HTR-8/SVneo (cell line): ENCODE measurements around the gene DUOXA1.

ENCODE experiments used
- DNase-seq: peaks from one replicate; pipeline ENCODE4 v3.0.0; 2011; ENCODE audit warnings: low spot score, mixed read lengths; ENCODE audit not compliant: insufficient read length
- FAIRE-seq: peaks from 2 replicates; lab custom pipeline; 2011; peaks lifted over from hg19 to GRCh38; lab: Jason Lieb, UNC

DUOXA1 gene

GRCh38 chr15:45129651-45130129 is at the start of gene DUOXA1, which contains the start of gene DUOX1:
Gene DUOXA1 (minus strand): TSS chr15:45129879. CDS start chr15:45123014, 6,865 bp downstream.
Gene DUOX1 (plus strand): TSS chr15:45129994. CDS start chr15:45131967, 1,973 bp downstream.
- FAIRE-seq (no peak), DNase-seq (no peak)

DNA sequence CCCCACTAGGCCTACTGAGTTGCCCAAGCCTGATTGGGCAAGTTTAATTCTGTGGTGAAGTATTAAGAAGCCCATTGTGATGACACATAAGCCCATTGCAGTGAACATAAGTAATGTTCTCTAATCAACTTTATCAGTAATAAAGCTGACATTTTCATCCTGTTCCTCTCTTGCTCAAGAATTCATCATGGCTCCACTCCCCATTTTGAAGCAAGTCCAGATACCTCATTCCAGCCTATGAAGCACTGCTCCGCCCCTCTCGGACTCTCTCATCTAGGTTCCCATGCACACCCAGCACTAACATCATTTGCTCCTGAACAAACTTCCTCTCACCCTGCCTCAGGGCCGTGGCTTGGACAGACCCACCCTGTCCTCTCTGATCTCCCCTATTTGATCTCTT is 47.6 kb upstream of the DUOXA1 start:
- no peak for FAIRE-seq
- DNase-seq = no peak

- FAIRE-seq = no peak
- no peak for DNase-seq
Observed at GRCh38 chr15:45174577-45174976, 44.9 kb upstream of the DUOXA1 start.

- DNase-seq (no peak), FAIRE-seq (no peak)
Observed at GRCh38 chr15:45174069-45174468, 44.4 kb upstream of the DUOXA1 start.

GRCh38 chr15:45171912-45172311 is 42.2 kb upstream of the DUOXA1 start:
- FAIRE-seq (no peak), DNase-seq (no peak)

GRCh38 chr15:45169608-45170480 is 40.2 kb upstream of the DUOXA1 start:
- DNase-seq = no peak
- no peak for FAIRE-seq

DNA sequence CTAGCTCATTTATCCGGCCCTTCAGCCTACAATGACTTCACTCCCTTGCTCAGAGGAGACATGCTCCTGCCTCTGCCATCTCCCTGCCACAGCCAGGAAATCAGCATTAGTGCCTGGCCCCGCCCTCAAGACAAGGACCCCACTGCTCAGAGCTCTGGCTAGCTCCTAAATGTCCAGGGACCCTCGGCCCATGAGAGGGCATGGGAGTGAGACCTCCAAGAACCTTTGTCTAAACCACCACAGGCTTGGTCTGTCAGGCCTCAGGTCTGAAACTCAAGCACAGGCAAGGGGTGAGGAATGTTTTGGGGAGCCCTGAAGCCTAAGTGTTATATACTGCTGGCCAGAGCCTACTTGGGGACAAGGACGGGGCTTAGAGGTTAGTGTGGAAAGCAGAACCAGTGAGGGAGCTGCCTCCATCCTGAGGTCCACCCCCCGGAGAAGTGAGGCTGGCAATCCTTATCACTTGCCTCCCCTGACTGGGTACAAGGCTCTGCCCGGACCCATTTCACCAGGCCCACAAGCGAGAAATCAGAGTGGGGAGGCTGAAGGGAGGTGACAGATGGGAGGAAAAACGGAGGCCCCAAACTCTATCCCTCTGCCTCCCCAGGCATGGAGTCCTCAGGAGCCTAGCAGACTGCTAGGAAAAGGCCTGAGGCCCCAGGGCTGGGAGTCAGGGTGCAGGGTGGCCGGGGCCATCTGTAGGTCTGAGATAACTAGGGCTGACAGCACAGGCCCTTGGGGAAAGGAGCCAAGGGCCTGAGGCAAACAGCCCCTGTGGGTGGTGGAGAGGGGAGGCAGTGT is 39.3 kb upstream of the DUOXA1 start:
- no peak for DNase-seq
- FAIRE-seq = no peak

DNA sequence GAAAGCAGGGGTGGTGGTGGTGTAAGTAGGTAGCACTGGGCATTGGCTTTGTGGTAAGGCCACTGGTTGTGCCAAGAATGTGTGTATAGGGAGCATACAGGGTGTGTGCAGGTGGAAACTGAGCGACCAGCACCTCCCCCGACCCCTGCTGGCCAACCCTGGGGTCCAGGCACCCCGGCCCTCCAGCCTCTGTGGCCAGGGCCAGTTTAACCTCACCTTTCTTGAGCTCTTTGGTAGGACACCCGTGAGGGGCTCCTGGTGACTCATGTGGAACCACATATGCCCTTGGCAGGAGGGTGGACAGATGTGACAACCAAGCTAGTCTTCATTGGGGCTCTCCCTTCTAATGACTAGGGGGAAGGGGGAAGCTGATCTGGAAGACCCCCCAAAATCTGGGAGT is 38.6 kb upstream of the DUOXA1 start:
- FAIRE-seq = no peak
- DNase-seq = no peak

DNA sequence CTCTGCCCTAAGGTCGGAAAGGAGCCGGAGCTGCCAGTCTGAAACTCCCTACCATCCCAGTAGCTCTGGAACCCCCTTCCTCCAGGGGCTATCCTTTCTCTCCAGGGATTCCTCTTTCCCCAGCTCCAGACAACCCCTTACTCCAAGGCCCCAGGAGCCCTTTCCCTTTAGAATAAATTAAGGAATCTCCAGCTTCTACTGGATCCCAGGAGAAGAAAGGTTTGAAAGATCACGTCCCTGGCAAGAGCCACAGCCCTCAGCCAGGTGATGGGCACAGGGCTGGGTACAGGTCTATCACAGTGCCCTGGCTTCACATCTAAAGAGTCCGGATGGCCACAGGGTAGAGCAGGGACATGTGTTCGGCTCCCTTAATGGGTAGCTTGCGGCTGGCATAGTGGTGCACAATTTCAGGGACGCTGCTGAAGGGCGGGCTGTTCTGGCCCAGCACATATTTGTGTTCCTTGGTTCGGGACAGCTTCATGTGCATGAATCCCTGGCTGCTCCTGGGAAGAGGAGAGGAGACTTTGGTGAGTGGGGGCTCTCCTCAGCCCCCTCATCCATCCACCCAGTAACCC is 38.0 kb upstream of the DUOXA1 start:
- no peak for FAIRE-seq

DNA sequence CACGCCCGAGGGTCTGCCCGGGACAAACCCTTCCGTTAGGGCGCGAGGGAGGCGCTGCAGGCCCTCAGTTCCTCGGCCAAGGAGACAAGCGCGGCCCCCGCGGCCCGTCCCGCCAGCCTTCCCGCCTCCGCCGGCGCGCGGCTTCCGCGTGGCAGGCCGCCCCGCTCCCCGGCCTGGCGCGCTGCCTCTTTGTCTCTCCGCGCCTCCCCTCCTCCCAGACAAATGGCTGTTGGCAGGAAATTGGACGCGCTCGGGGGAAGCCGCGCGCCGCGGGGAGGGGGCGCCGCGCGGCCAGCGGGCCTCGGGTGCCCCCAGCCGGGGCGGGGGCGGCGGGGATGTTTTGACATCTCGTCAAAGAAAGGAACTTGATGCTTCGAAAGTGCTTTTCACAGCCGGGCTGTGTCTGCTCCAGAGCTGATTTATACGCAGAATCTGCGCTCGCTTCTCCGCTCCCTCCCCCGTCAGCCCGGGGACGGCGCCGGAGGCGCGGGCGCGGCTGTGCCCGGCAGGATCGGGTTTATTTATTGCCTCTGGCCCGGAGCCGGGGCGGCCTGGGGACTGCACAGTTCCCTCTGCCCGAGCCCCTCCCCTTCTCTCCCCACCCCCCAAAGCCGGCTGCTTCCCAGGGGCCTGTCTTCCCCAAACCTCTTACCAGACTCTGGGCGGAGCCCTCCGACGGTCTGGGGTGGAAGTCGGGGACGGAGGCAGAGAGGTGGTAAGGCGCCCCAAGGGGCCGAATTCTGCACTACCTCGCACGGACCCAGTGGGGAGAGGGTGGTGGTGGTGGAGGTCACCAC is 37.4 kb upstream of the DUOXA1 start:
- FAIRE-seq (no peak), DNase-seq (peak; percentile 89)

More for the DNA sequence above, 38.0 kb upstream of the DUOXA1 start:
- no peak for DNase-seq

DNA sequence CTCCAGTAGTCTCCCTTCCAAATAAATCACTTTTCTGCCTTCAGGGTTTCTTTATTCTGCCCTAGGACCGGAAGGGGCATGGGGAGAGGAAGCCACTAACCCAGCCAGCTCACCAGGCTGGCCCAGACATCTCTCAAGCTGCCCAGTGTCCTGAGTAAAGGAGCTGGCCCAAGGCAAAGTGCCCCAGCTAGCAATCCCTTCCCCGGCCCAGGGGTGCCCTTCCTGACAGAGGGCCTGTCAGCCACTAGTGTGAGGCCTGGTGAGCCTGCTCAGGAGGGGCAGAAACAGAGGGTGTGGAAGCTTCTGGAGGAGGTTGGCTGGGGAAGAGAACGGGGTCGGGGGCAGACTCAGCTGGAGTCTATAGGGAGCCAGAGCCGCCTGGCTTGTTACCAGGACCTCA is 35.9 kb upstream of the DUOXA1 start:
- no peak for DNase-seq

DNA sequence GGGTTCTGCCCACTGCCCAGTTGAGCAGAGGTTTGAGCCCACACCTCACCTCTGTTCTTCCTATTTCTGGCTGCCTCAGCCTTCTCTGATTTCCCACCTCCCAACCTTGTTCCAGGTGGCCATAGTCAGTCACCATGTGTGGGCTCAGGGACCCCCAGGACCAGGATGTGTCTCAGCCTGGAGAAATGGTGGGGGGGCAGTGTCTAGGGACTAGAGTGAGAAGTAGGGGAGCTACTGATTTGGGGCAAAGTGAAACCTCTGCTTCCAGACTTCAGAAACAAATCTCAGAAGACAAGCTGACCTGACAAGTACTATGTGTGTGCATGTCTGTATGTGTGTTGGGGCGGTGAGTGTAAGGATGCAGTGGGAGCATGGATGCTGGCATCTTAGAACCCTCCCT is 35.2 kb upstream of the DUOXA1 start:
- no peak for FAIRE-seq
- no peak for DNase-seq

More for the DNA sequence above, 35.9 kb upstream of the DUOXA1 start:
- no peak for FAIRE-seq

DNA sequence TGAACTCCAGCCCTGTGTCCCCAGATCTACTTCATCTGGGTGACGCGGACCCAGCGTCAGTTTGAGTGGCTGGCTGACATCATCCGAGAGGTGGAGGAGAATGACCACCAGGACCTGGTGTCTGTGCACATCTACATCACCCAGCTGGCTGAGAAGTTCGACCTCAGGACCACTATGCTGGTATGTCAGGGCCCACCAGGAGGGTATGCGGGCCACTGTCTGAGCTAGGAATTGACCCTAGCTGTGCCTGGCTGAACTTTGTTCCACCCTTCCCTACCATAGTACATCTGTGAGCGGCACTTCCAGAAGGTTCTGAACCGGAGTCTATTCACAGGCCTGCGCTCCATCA is 33.8 kb upstream of the DUOXA1 start:
- DNase-seq (no peak), FAIRE-seq (no peak)

- FAIRE-seq (peak; percentile 83), DNase-seq (peak; percentile 94)
Observed at GRCh38 chr15:45162771-45163507, 33.3 kb upstream of the DUOXA1 start.

GRCh38 chr15:45161666-45162065 is 32.0 kb upstream of the DUOXA1 start:
- DNase-seq (no peak), FAIRE-seq (no peak)

GRCh38 chr15:45157974-45158373 is 28.3 kb upstream of the DUOXA1 start:
- FAIRE-seq (no peak), DNase-seq (no peak)

DNA sequence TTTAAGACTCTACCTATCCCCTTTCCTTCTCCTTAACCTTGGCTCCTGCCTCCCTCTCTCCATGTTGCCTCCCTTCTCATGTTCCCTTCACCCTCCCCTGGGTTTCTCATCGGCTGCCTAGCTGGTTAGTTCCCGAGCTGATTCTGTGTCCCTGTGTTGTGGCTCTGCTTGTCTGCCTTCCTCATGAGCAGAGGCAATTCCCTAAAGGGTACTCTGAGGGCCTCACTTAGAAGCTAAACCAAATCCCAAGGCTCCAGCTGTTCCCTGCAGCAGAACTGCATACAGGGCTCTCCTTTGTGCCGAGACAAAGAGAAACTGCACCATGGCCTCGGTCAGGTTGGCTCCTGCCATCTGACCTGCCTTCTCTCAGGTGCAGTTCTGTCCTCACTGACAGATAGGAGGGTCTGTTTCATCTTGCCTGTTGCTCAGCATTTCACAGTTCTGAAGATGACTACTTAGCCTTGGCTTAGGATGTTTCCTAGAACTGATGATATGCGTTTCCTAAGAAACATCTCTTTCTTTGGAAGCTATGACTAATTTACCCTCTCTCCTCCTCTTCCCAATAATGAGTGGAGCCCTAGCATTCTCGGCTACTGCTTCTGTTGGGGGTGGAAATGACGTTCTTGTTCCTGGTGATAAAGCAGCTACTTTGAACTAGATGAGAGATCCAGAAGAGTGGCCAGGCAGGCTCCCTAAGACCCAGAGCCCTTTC is 27.2 kb upstream of the DUOXA1 start:
- FAIRE-seq (no peak), DNase-seq (no peak)

DNA sequence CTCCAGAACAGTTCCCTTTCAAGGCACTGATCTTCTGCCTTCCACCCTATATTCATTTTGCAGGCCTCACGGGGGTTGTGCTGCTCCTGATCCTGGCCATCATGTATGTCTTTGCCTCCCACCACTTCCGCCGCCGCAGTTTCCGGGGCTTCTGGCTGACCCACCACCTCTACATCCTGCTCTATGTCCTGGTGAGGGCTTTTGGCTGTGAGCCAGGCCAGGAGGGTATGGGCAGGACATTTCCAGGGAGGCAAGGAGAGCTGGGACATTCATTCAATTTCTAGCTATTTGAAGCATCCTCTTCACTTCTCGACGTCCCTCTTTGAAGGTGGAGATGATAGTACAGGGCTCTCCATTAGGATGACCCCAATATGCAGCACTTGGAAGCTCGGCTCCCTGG is 26.1 kb upstream of the DUOXA1 start:
- DNase-seq = no peak
- FAIRE-seq = no peak
